Smooth muscle cell (in vitro differentiated cells): ENCODE data around the gene FCSK. TPM values are rescaled to one million over a fixed set of nuclear protein-coding genes. Genes with fewer than 3 reads are reported as not detected.
"Not testable (repeated sequence)": the region's sequence is repeated elsewhere in the genome, so short reads cannot be mapped to it uniquely, and the experiment has no call there.

Experiments used
- DNase-seq: peaks from one replicate; lab custom pipeline; 2025; ENCODE audit not compliant: unreplicated experiment; lab: John Stamatoyannopoulos, UW
- H2AFZ ChIP-seq: fragments of 200-600 bp; sonication (generic); 2 replicates; pipeline ENCODE4 v1.6.0; 2016; ENCODE audit warnings: antibody characterized with exemption, low read depth, mild to moderate bottlenecking
- H3F3A ChIP-seq: fragments of 200-600 bp; sonication (generic); 2 replicates; pipeline ENCODE4 v1.6.0; 2017; ENCODE audit warnings: antibody characterized with exemption, low read depth
- H3K27ac ChIP-seq: fragments of 200-600 bp; sonication (generic); 2 replicates; pipeline ENCODE4 v1.5.1; 2016; ENCODE audit warnings: low read depth, mild to moderate bottlenecking
- H3K27me3 ChIP-seq: fragments of 200-600 bp; sonication (generic); 2 replicates; pipeline ENCODE4 v1.6.1; 2016; ENCODE audit warnings: low read depth, mild to moderate bottlenecking
- H3K36me3 ChIP-seq: fragments of 200-600 bp; sonication (generic); 2 replicates; pipeline ENCODE4 v1.5.1; 2016; ENCODE audit warnings: low read depth
- H3K4me1 ChIP-seq: fragments of 200-600 bp; sonication (generic); 2 replicates; pipeline ENCODE4 v1.5.1; 2016; ENCODE audit warnings: low read depth
- H3K4me2 ChIP-seq: fragments of 200-600 bp; sonication (generic); 2 replicates; pipeline ENCODE4 v1.6.0; 2016; ENCODE audit warnings: mild to moderate bottlenecking
- H3K4me3 ChIP-seq: fragments of 200-600 bp; sonication (generic); 2 replicates; pipeline ENCODE4 v1.5.1; 2016; ENCODE audit warnings: mild to moderate bottlenecking
- H3K79me2 ChIP-seq: fragments of 200-600 bp; sonication (generic); 2 replicates; pipeline ENCODE4 v1.6.0; 2016; ENCODE audit warnings: low read depth, mild to moderate bottlenecking
- H3K9ac ChIP-seq: fragments of 200-600 bp; sonication (generic); 2 replicates; pipeline ENCODE4 v1.6.0; 2016; ENCODE audit warnings: low read depth
- H3K9me3 ChIP-seq: fragments of 200-600 bp; sonication (generic); replicated peaks from 2 replicates; pipeline ENCODE4 v1.5.1; 2016; ENCODE audit warnings: low read depth
- H4K20me1 ChIP-seq: fragments of 200-600 bp; sonication (generic); 2 replicates; pipeline ENCODE4 v1.6.0; 2016; ENCODE audit warnings: low read depth
- CTCF ChIP-seq: fragments of 200-600 bp; sonication (generic); IDR thresholded peaks from 2 replicates; pipeline ENCODE4 v1.5.1; 2017; ENCODE audit warnings: borderline replicate concordance, mild to moderate bottlenecking, antibody characterized with exemption; ENCODE audit not compliant: insufficient read depth, poor library complexity, severe bottlenecking
- WGBS: methylation state at CpG from one replicate; pipeline ENCODE4 v1.1.7; 2016; ENCODE audit warnings: low lambda C conversion rate; 5-methylcytosine and 5-hydroxymethylcytosine counted together
- polyA plus RNA-seq: library from polyadenylated mRNA; unstranded; fragments of >200 nt; fragmentation: Nextera tagmentation; extraction: Ambion mirVana; gene quantifications from 2 replicates; pipeline ENCODE4 v1.2.1, GENCODE V29; 2016
- total RNA-seq: library from RNA; depleted of rRNA; stranded (reverse); fragments of >200 nt; gene quantifications from 2 replicates; pipeline ENCODE4 v1.2.3, GENCODE V29; 2014

The FCSK gene
- total RNA-seq (5.7 and 16.5 TPM in 2 replicates), polyA plus RNA-seq (4.8 and 6.3 TPM in 2 replicates)

GRCh38 chr16:70454222-70455034 lies at the start of gene FCSK:
TSS of gene FCSK (plus strand) at chr16:70454595. CDS start at chr16:70463191, 8,596 bp downstream.
- H3K79me2 ChIP-seq: no peaks in the 10 kb centered on the region
- no peak for TF ChIP-seq CTCF
- H3K27me3 ChIP-seq: no peaks in the 10 kb centered on the region
- H3K27ac ChIP-seq: peak within 1 kb of the TSS; percentile 97
- H3K9me3 ChIP-seq: no peaks in the 10 kb centered on the region
- H3K4me1 ChIP-seq: peaks cover 7% of the 10 kb centered on the region
- peak within 1 kb of the TSS; percentile 94 for H3K4me2 ChIP-seq
- WGBS: 2% methylated on average over 52 of the region's 67 CpGs
- no peaks in the 10 kb centered on the region for H3K36me3 ChIP-seq
- H3K4me3 ChIP-seq: peak within 1 kb of the TSS; percentile 92
- peak; percentile 14 for DNase-seq
- no peaks in the 10 kb centered on the region for H4K20me1 ChIP-seq
- peak within 1 kb of the TSS; percentile 100 for H3K9ac ChIP-seq
- H3F3A ChIP-seq: no peaks in the 10 kb centered on the region
- H2AFZ ChIP-seq: peak within 1 kb of the TSS; percentile 99

GRCh38 chr16:70406104-70406503 lies 48.3 kb upstream of the FCSK start:
- H3K9me3 ChIP-seq, H3K4me2 ChIP-seq, H3K36me3 ChIP-seq, H3F3A ChIP-seq, H3K4me3 ChIP-seq, H3K27me3 ChIP-seq, H3K9ac ChIP-seq, DNase-seq, H3K27ac ChIP-seq, H2AFZ ChIP-seq: not testable (repeated sequence)
- Histone ChIP-seq H4K20me1 (peaks cover 89% of the 10 kb centered on the region), H3K79me2 (peaks cover 81% of the 10 kb centered on the region), H3K4me1 (peaks cover 25% of the 10 kb centered on the region)
- 97% methylated on average over 5 of the region's 5 CpGs for WGBS

GRCh38 chr16:70407811-70408274 lies 46.6 kb upstream of the FCSK start:
- DNase-seq: no peak
- Histone ChIP-seq H2AFZ (no peak overlapping the region), H3K79me2 (peaks cover 82% of the 10 kb centered on the region), H3K4me3 (no peak overlapping the region), H3K36me3 (no peaks in the 10 kb centered on the region), H3F3A (no peaks in the 10 kb centered on the region), H4K20me1 (peaks cover 89% of the 10 kb centered on the region), H3K27me3 (no peaks in the 10 kb centered on the region), H3K9me3 (no peaks in the 10 kb centered on the region), H3K9ac (no peak overlapping the region), H3K27ac (no peak overlapping the region), H3K4me2 (no peak overlapping the region), H3K4me1 (peaks cover 25% of the 10 kb centered on the region)
- no peak for TF ChIP-seq CTCF
- WGBS: 55% methylated on average over 10 of the region's 10 CpGs

GRCh38 chr16:70410734-70411133 lies 43.7 kb upstream of the FCSK start:
- H3K79me2 ChIP-seq: peaks cover 94% of the 10 kb centered on the region
- no peak for TF ChIP-seq CTCF
- H3K27me3 ChIP-seq: no peaks in the 10 kb centered on the region
- H3K4me2 ChIP-seq: no peak overlapping the region
- H3K4me1 ChIP-seq: peaks cover 13% of the 10 kb centered on the region
- H3F3A ChIP-seq: no peaks in the 10 kb centered on the region
- WGBS: 96% methylated on average over 6 of the region's 6 CpGs
- no peak overlapping the region for H3K9ac ChIP-seq
- no peak for DNase-seq
- no peak overlapping the region for H3K4me3 ChIP-seq
- H3K36me3 ChIP-seq: no peaks in the 10 kb centered on the region
- H4K20me1 ChIP-seq: peaks cover 92% of the 10 kb centered on the region
- no peak overlapping the region for H2AFZ ChIP-seq
- H3K9me3 ChIP-seq: no peaks in the 10 kb centered on the region
- no peak overlapping the region for H3K27ac ChIP-seq
